Subcutaneous adipose tissue (tissue), 4 donors: Measurements from ENCODE around the gene FARP1. TPM values are rescaled to one million over a fixed set of nuclear protein-coding genes. Genes with fewer than 3 reads are reported as not detected.

ENCODE experiments used
- total RNA-seq, 4 donors: library from RNA; depleted of rRNA; stranded (reverse); fragments of >200 nt; gene quantifications; one replicate each; pipeline ENCODE4 v1.1.0, GENCODE V29; 2016
- TF ChIP-seq, protein P1 (sequence below): fragments of 450-650 bp; IDR thresholded peaks from one replicate; pipeline ENCODE4 v1.5.1; 2016; ENCODE audit warnings: low read depth, mild to moderate bottlenecking, control low read depth, antibody characterized with exemption, moderate library complexity

Gene FARP1
- total RNA-seq, 4 donors from 2014 or later = 24.9 to 39.9 (median 28.8) TPM

GRCh38 chr13:98458431-98458830, 315.5 kb downstream of the FARP1 start:
- TF ChIP-seq, protein P1, sequence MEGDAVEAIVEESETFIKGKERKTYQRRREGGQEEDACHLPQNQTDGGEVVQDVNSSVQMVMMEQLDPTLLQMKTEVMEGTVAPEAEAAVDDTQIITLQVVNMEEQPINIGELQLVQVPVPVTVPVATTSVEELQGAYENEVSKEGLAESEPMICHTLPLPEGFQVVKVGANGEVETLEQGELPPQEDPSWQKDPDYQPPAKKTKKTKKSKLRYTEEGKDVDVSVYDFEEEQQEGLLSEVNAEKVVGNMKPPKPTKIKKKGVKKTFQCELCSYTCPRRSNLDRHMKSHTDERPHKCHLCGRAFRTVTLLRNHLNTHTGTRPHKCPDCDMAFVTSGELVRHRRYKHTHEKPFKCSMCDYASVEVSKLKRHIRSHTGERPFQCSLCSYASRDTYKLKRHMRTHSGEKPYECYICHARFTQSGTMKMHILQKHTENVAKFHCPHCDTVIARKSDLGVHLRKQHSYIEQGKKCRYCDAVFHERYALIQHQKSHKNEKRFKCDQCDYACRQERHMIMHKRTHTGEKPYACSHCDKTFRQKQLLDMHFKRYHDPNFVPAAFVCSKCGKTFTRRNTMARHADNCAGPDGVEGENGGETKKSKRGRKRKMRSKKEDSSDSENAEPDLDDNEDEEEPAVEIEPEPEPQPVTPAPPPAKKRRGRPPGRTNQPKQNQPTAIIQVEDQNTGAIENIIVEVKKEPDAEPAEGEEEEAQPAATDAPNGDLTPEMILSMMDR = no peak

DNA sequence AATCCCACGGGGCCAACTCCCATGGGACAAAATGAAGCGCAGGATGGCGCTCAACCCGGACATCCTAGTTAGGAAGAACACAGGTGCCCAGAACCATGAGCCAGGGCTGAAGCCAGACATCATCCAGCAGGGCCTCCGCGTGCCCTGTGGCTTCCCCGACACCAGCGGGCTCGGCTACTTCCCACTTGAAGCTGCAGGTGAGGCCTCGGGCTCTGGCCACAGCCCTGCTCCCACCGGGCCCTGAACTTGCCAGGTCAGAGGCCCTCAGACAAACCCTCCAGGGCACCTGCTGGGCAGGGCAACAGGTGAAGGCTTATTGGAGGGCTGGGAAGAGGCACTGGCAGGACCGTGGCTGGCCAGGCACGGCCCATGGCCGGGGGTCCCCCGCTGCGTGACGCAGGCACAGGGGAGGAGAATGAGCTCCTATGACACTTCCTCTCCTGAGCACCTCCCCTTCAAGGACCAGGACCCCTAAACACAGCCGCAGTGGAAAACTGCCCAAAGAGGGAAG, 316.3 kb downstream of the FARP1 start:
- TF ChIP-seq, protein P1 = no peak

GRCh38 chr13:98459721-98460370, 317.0 kb downstream of the FARP1 start:
- TF ChIP-seq, protein P1 = no peak

DNA sequence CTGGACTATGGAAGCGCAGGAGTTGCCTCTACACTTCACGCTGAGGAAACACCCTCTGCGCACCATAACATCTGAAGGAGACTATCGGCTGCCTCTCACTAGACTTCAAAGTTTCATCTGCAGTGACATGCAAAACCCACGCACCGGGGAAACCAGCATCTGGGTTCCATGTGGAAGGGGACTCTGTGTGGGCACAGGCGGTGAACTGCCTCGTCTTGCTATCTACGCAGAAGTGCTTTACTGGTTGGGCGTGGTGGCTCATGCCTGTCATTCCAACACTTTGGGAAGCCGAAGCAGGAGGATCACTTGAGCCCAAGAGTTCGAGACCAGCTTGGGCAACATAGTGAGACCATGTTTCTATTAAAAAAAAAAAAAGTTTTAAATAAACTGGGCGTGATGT, 317.6 kb downstream of the FARP1 start:
- TF ChIP-seq, protein P1 = no peak

- TF ChIP-seq, protein P1 = no peak
These were observed 318.8 kb downstream of the FARP1 start for GRCh38 chr13:98461486-98462240.

DNA sequence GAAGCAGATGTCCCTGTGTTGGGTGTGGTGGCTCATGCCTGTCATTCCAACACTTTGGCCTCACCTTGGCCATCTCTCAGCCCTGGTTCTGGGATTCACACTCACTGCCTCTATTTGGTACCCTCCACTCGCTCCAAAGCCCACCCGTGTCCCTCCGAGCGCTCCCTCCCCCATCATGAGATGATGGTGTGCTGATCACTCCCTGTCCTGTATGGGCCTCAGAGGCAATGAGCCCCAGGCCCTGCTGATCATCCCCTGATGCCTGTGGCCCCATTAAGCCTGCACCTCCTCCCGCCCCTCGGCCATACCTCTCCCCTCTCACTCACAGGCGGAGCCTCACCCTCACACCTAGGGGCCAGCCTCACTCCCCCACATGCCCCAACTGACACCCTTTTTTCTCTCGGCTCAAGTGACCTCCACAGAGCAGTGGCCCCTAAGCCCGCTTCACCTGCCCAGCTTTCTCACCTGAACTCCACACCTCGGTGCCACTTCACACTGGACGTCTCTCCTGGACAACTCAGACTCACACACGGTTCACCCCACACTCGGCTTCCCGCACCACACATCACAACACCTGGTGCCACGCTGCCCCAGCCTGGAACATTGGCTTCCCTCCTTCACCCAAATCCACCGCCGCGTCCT, 319.5 kb downstream of the FARP1 start:
- TF ChIP-seq, protein P1 = no peak

GRCh38 chr13:98462946-98463345, 320.1 kb downstream of the FARP1 start:
- TF ChIP-seq, protein P1 = no peak
